ENCODE results near the gene HTR2A. TPM values are rescaled to one million over a fixed set of nuclear protein-coding genes. Genes with fewer than 3 reads are reported as not detected.

The HTR2A gene
- total and polyA plus RNA-seq, 2 donors (not counting 3 experiments of a cell fraction or from before 2014, with no cell fraction given) = not detected

GRCh38 chr13:46909042-46909441, 12.2 kb upstream of the HTR2A start:
- intact Hi-C loops (cut with micrococcal nuclease) (no loop called here), dilution Hi-C loops (cut with MboI; ENCODE audit: extremely low pct_ligation_motif_present, low sequenced_read_pairs) (no loop called here)
- Histone ChIP-seq H4K20me1 (replicated peaks; ENCODE audit: control insufficient read depth, extremely low read depth, insufficient read depth, low read length) (no peaks in the 10 kb centered on the region), H3K9me1 (replicated peaks; ENCODE audit: control insufficient read depth, extremely low read depth, insufficient read depth, low read length) (no peaks in the 10 kb centered on the region), H3K4me1 (ENCODE audit: control insufficient read depth, extremely low read depth, insufficient read depth, low read length) (no peaks in the 10 kb centered on the region), H3K79me2 (ENCODE audit: control insufficient read depth, insufficient read depth, low read length) (no peaks in the 10 kb centered on the region), H3K4me2 (ENCODE audit: insufficient read depth, low read length) (no peak overlapping the region), H3K9ac (replicated peaks; ENCODE audit: extremely low read depth, insufficient read depth, low read length) (no peak overlapping the region), H3K27me3 (ENCODE audit: control insufficient read depth in 2 of 2, insufficient read depth in 2 of 2, low read length in 2 of 2) (no peaks in the 10 kb centered on the region), H3K4me3 (replicated peaks in 1 of 3; ENCODE audit: insufficient read depth in 1 of 3, low read depth in 1 of 3, low read length in 3 of 3) (no peak overlapping the region), H3K9me3 (replicated peaks; ENCODE audit: control insufficient read depth, insufficient read depth, low read length) (no peaks in the 10 kb centered on the region), H3K36me3 (ENCODE audit: control insufficient read depth in 2 of 2, extremely low read depth in 1 of 2, insufficient read depth in 2 of 2, low read length in 2 of 2) (no peaks in the 10 kb centered on the region), H3K27ac (ENCODE audit: insufficient read depth, low read depth, low read length) (no peak overlapping the region), H2AFZ (ENCODE audit: low read depth, low read length) (no peak overlapping the region)
- DNase-seq (ENCODE audit: low read depth, low spot score) (no peak), FAIRE-seq (no peak)
- BruUV-seq (replicated peaks) = no TSS peak
- POLR2A ChIA-PET = no interaction called here
- CTCF ChIA-PET = no interaction called here
- TF ChIP-seq, protein P1, sequence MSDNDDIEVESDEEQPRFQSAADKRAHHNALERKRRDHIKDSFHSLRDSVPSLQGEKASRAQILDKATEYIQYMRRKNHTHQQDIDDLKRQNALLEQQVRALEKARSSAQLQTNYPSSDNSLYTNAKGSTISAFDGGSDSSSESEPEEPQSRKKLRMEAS (IDR thresholded peaks at IDR 0.05; ENCODE audit: insufficient read depth, insufficient read length) = no peak
- no peak for TF ChIP-seq EZH2 (IDR thresholded peaks at IDR 0.05; ENCODE audit: borderline replicate concordance, low read depth, low read length, severe bottlenecking)
- no peak for TF ChIP-seq POLR2AphosphoS5 (IDR thresholded peaks at IDR 0.05; ENCODE audit: insufficient read depth, low read depth, low read length)
- no peak for TF ChIP-seq FOS (IDR thresholded peaks at IDR 0.05; ENCODE audit: borderline replicate concordance, insufficient read depth, low read length)
- TF ChIP-seq JUN (IDR thresholded peaks at IDR 0.05; ENCODE audit: borderline replicate concordance, insufficient read depth, insufficient read length, low read depth) = no peak
- TF ChIP-seq CTCF (IDR thresholded peaks at IDR 0.05; ENCODE audit: extremely low read depth in 1 of 2, insufficient read depth in 1 of 2, low read depth in 1 of 2, low read length in 2 of 2) = no peak
- TF ChIP-seq POLR2A (IDR thresholded peaks at IDR 0.05; ENCODE audit: low read depth, low read length) = no peak
- no peak for TF ChIP-seq MYC (IDR thresholded peaks at IDR 0.05; ENCODE audit: low read depth, low read length)
- no peak for TF ChIP-seq GATA2 (IDR thresholded peaks at IDR 0.05; ENCODE audit: insufficient read depth, insufficient read length, low read depth, low read length)
